CD4-positive, alpha-beta T cell (primary cell): ENCODE data around the gene NPBWR2. TPM values are rescaled to one million over a fixed set of nuclear protein-coding genes. Genes with fewer than 3 reads are reported as not detected.

Experiments used
- ATAC-seq: fragments of 200-7000 bp; cut with Tn5 transposase; one replicate; pipeline ENCODE4 v1.10.0; 2022; ENCODE audit warnings: mild to moderate bottlenecking; ENCODE audit not compliant: poor library complexity
- CTCF ChIA-PET: fragments of 350-600 bp; sonication (Branson Sonifier 250); formaldehyde crosslinking; loops from one replicate; lab custom pipeline; 2021; ENCODE audit warnings: antibody characterized with exemption, inconsistent platforms; lab: Charles Lee
- POLR2A ChIA-PET: fragments of 350-600 bp; sonication (Branson Sonifier 250); formaldehyde crosslinking; loops from one replicate; lab custom pipeline; 2021; ENCODE audit warnings: antibody characterized with exemption, inconsistent platforms; lab: Charles Lee
- DNase-seq, 14 experiments: peaks; one replicate each; pipeline ENCODE4 v3.0.0-alpha.2; 2013 to 2020; ENCODE audit warnings: mixed read lengths in 2 of 14
- H3K27ac ChIP-seq, 2 donors: one replicate each; pipeline versions ENCODE4 v1.5.1 to v1.7.0; 2013; ENCODE audit warnings: low read length in 2 of 2, low read depth in 1 of 2, mild to moderate bottlenecking in 1 of 2
- H3K27me3 ChIP-seq, 2 experiments: 1 replicate in 1 of 2; 2 replicates in 1 of 2; pipeline versions ENCODE4 v1.6.1 to v1.7.0; 2013; ENCODE audit warnings: low read length in 2 of 2, control low read depth in 1 of 2, mild to moderate bottlenecking in 1 of 2, moderate library complexity in 1 of 2; ENCODE audit not compliant: insufficient read depth in 2 of 2, control insufficient read depth in 1 of 2
- H3K36me3 ChIP-seq: one replicate; pipeline ENCODE4 v1.6.1; 2013; ENCODE audit warnings: low read length, control low read depth; ENCODE audit not compliant: insufficient read depth
- H3K4me1 ChIP-seq: one replicate; pipeline ENCODE4 v1.6.1; 2013; ENCODE audit warnings: low read length, control low read depth; ENCODE audit not compliant: insufficient read depth
- H3K4me3 ChIP-seq: one replicate; pipeline ENCODE4 v1.5.1; 2013; ENCODE audit warnings: mild to moderate bottlenecking, low read length, moderate library complexity
- H3K9me3 ChIP-seq, 2 experiments: 1 replicate in 1 of 2; 2 replicates in 1 of 2; pipeline versions ENCODE4 v1.6.1 to v1.7.0; 2013; ENCODE audit warnings: low read length in 2 of 2, mild to moderate bottlenecking in 2 of 2, control low read depth in 1 of 2, moderate library complexity in 1 of 2; ENCODE audit not compliant: control insufficient read depth in 1 of 2, insufficient read depth in 1 of 2
- H3K27ac Mint-ChIP-seq: one replicate; pipeline ENCODE4 v1.8.0; 2020; ENCODE audit warnings: mixed read lengths
- H3K27me3 Mint-ChIP-seq: one replicate; pipeline ENCODE4 v1.8.0; 2021; ENCODE audit warnings: mixed read lengths
- H3K36me3 Mint-ChIP-seq: one replicate; pipeline ENCODE4 v1.8.0; 2021; ENCODE audit warnings: low read depth, mixed read lengths
- H3K4me1 Mint-ChIP-seq: one replicate; pipeline ENCODE4 v1.8.0; 2021; ENCODE audit warnings: low read depth, mixed read lengths
- H3K4me3 Mint-ChIP-seq: one replicate; pipeline ENCODE4 v1.8.0; 2020; ENCODE audit warnings: mild to moderate bottlenecking, mixed read lengths
- H3K9me3 Mint-ChIP-seq: one replicate; pipeline ENCODE4 v1.8.0; 2020; ENCODE audit warnings: mixed read lengths
- CTCF ChIP-seq: fragments of 200-600 bp; IDR thresholded peaks from one replicate; pipeline ENCODE4 v1.8.0; 2022; ENCODE audit warnings: antibody characterized with exemption, mild to moderate bottlenecking
- intact Hi-C, 2 experiments: fragments of 100-400 bp; cut with DNase I in 1 of 2; cut with micrococcal nuclease in 1 of 2; formaldehyde crosslinking; loops; one replicate each; pipeline versions ENCODE4 v1.15.1 to v1.9.0; 2023 to 2025; cut with DNase I, micrococcal nuclease
- total RNA-seq, 174 experiments: library from RNA in 2 of 174; stranded (reverse) in 2 of 174; gene quantifications; one replicate each; pipeline ENCODE4 v1.2.3 and lab custom pipeline; 2021 to 2026

The NPBWR2 gene
- total RNA-seq, 2 experiments from 2014 or later: 0.38 to 0.47 TPM

- peaks cover 58% of the 10 kb centered on the region for H3K4me1 ChIP-seq
Measured at GRCh38 chr20:64062276-64062595, 45.1 kb downstream of the NPBWR2 start.

GRCh38 chr20:64058536-64058935 lies 48.8 kb downstream of the NPBWR2 start:
- CTCF ChIA-PET: interaction anchor here (2.3 kb wide), 1 partner anchor 20 kb away, joined by 19 read pairs; no protein-coding TSS in a partner anchor
- Mint-ChIP-seq H3K27me3 (peaks cover 7% of the 10 kb centered on the region), H3K4me3 (no peak overlapping the region), H3K36me3 (no peaks in the 10 kb centered on the region), H3K9me3 (no peaks in the 10 kb centered on the region), H3K27ac (no peak overlapping the region), H3K4me1 (peaks cover 4% of the 10 kb centered on the region)
- H3K4me3 ChIP-seq: no peak overlapping the region
- H3K9me3 ChIP-seq: peaks cover 0 to 8% of the 10 kb centered on the region in 2 experiments
- no peaks in the 10 kb centered on the region for H3K36me3 ChIP-seq
- no peak overlapping the region for H3K27ac ChIP-seq
- H3K4me1 ChIP-seq: peaks cover 29% of the 10 kb centered on the region
- POLR2A ChIA-PET: interaction anchor here (1.2 to 2.8 kb wide), 2 partner anchors 20 to 521 kb away, joined by 3 to 13 read pairs; no protein-coding TSS in a partner anchor
- TF ChIP-seq CTCF: no peak
- DNase-seq: no peak
- no peak for ATAC-seq
- H3K27me3 ChIP-seq: peaks cover 0 to 11% of the 10 kb centered on the region in 2 experiments
- intact Hi-C loops: no loop called here

More at GRCh38 chr20:64062276-64062595, 45.1 kb downstream of the NPBWR2 start:
- Histone ChIP-seq H3K27ac (no peak overlapping the region), H3K9me3 (no peaks in the 10 kb centered on the region), H3K27me3 (peaks cover 0 to 2% of the 10 kb centered on the region in 2 experiments), H3K4me3 (peak overlapping the region; percentile 52), H3K36me3 (no peaks in the 10 kb centered on the region)
- Mint-ChIP-seq H3K36me3 (no peaks in the 10 kb centered on the region), H3K27ac (no peak overlapping the region), H3K4me1 (peaks cover 37% of the 10 kb centered on the region), H3K4me3 (no peak overlapping the region), H3K27me3 (no peaks in the 10 kb centered on the region), H3K9me3 (no peaks in the 10 kb centered on the region)
- POLR2A ChIA-PET: interaction anchor here (0.7 to 1.9 kb wide), 10 partner anchors 13 to 494 kb away, joined by 3 to 14 read pairs (median 4); partner anchors contain the start of genes LKAAEAR1, OPRL1, RGS19 and SOX18
- no peak for ATAC-seq
- CTCF ChIA-PET: interaction anchor here (1.5 to 1.9 kb wide), 2 partner anchors 21 to 24 kb away, joined by 6 to 15 read pairs; no protein-coding TSS in a partner anchor
- intact Hi-C loops: loop anchor here (2.0 to 10.0 kb wide), 5 partner anchors 17 to 407 kb away; partner anchors contain the start of genes ARFRP1 (in 1 of the 2), PRPF6 (in 1 of the 2), RGS19 (in 1 of the 2) and RTEL1 (in 1 of the 2)
- DNase-seq: no peak
- no peak for TF ChIP-seq CTCF

GRCh38 chr20:64057628-64058498 lies 49.5 kb downstream of the NPBWR2 start:
- peaks cover 0 to 8% of the 10 kb centered on the region in 2 experiments for H3K9me3 ChIP-seq
- no peaks in the 10 kb centered on the region for H3K36me3 Mint-ChIP-seq
- H3K4me3 Mint-ChIP-seq: peak overlapping the region; percentile 49
- H3K27me3 ChIP-seq: peaks cover 6 to 12% of the 10 kb centered on the region in 2 experiments
- TF ChIP-seq CTCF: peak; percentile 79
- ATAC-seq (peak; percentile 81), DNase-seq (peak; percentile 69 to 90 (median 78))
- peak overlapping the region; percentile 39 for H3K27ac Mint-ChIP-seq
- H3K27me3 Mint-ChIP-seq: peaks cover 14% of the 10 kb centered on the region
- H3K9me3 Mint-ChIP-seq: no peaks in the 10 kb centered on the region
- intact Hi-C loops: loop anchor here in 1 of 2 experiments (1.0 to 2.0 kb wide), 4 partner anchors 19 to 520 kb away; no protein-coding TSS in a partner anchor
- no peak overlapping the region for H3K27ac ChIP-seq
- H3K4me1 ChIP-seq: peaks cover 26% of the 10 kb centered on the region
- no peaks in the 10 kb centered on the region for H3K36me3 ChIP-seq
- peaks cover 4% of the 10 kb centered on the region for H3K4me1 Mint-ChIP-seq
- ChIA-PET CTCF (interaction anchor here (0.7 to 2.3 kb wide), 6 partner anchors 14 to 77 kb away, joined by 3 to 19 read pairs (median 3); partner anchors contain the start of genes OPRL1, PRPF6 and RGS19), POLR2A (interaction anchor here (0.7 to 2.8 kb wide), 7 partner anchors 14 to 536 kb away, joined by 3 to 13 read pairs (median 4); partner anchors contain the start of genes PRPF6 and UCKL1)
- H3K4me3 ChIP-seq: peak overlapping the region; percentile 27
